H1 (cell line): Measurements from ENCODE around the gene ALKBH7. TPM values are rescaled to one million over a fixed set of nuclear protein-coding genes. Genes with fewer than 3 reads are reported as not detected.

ENCODE experiments used
- CTCF ChIA-PET: fragments of 300-600 bp; sonication (Branson Sonifier 250); formaldehyde crosslinking; loops from one replicate; lab custom pipeline; 2021; ENCODE audit not compliant: partially characterized antibody; lab: Charles Lee
- POLR2A ChIA-PET: fragments of 300-600 bp; sonication (Branson Sonifier 250); formaldehyde crosslinking; loops from one replicate; lab custom pipeline; 2021; ENCODE audit warnings: inconsistent platforms; ENCODE audit not compliant: partially characterized antibody; lab: Charles Lee
- DNase-seq, 2 experiments: peaks; one replicate each; pipeline versions ENCODE4 v3.0.0 to v3.0.0-alpha.2; 2010 to 2022; ENCODE audit warnings: low spot score in 2 of 2, low read depth in 1 of 2, mixed read lengths in 1 of 2
- FAIRE-seq: peaks from 2 replicates; lab custom pipeline; 2011; peaks lifted over from hg19 to GRCh38; lab: Jason Lieb, UNC
- H2AFZ ChIP-seq: 2 replicates; pipeline ENCODE4 v1.8.1; 2012; ENCODE audit warnings: low read length, inconsistent platforms
- H2AK5ac ChIP-seq: 2 replicates; pipeline ENCODE4 v1.6.1; 2013; ENCODE audit warnings: low read depth, low read length
- H2BK120ac ChIP-seq: replicated peaks from 2 replicates; pipeline ENCODE3; 2013; ENCODE audit warnings: low read depth, low read length, inconsistent platforms
- H2BK12ac ChIP-seq: 2 replicates; pipeline ENCODE4 v1.6.1; 2013; ENCODE audit warnings: low read depth, low read length
- H2BK15ac ChIP-seq: 2 replicates; pipeline ENCODE4 v1.6.1; 2013; ENCODE audit warnings: low read length
- H2BK20ac ChIP-seq: 2 replicates; pipeline ENCODE4 v1.6.1; 2013; ENCODE audit warnings: low read length
- H2BK5ac ChIP-seq: 2 replicates; pipeline ENCODE4 v1.6.1; 2013; ENCODE audit warnings: low read depth, low read length
- H3K14ac ChIP-seq: 2 replicates; pipeline ENCODE4 v1.6.1; 2013; ENCODE audit warnings: inconsistent platforms; ENCODE audit not compliant: insufficient read length
- H3K18ac ChIP-seq: 2 replicates; pipeline ENCODE4 v1.6.1; 2013; ENCODE audit warnings: low read length; ENCODE audit errors: extremely low read depth
- H3K23ac ChIP-seq: 2 replicates; pipeline ENCODE4 v1.6.1; 2013; ENCODE audit warnings: inconsistent platforms; ENCODE audit not compliant: insufficient read length
- H3K23me2 ChIP-seq: 2 replicates; pipeline ENCODE4 v1.6.1; 2013; ENCODE audit warnings: low read depth, low read length
- H3K27ac ChIP-seq: 2 replicates; pipeline ENCODE4 v1.6.1; 2011; ENCODE audit warnings: low read depth, low read length, inconsistent platforms
- H3K27me3 ChIP-seq, 4 experiments: replicated peaks in 1 of 4; 1 replicate in 1 of 4; 2 replicates in 3 of 4; pipeline versions ENCODE4 v1.6.1 to v1.8.1; 2011 to 2013; ENCODE audit warnings: low read length in 3 of 4, mild to moderate bottlenecking in 3 of 4, inconsistent platforms in 2 of 4, mixed read lengths in 2 of 4, moderate library complexity in 1 of 4; ENCODE audit not compliant: control insufficient read depth in 3 of 4, insufficient read depth in 3 of 4; ENCODE audit errors: extremely low read depth in 1 of 4
- H3K36me3 ChIP-seq, 4 experiments: 2 replicates each; pipeline versions ENCODE4 v1.6.1 to v1.8.1; 2011 to 2013; ENCODE audit warnings: mild to moderate bottlenecking in 4 of 4, low read length in 3 of 4, moderate library complexity in 2 of 4, control low read depth in 1 of 4, inconsistent platforms in 1 of 4; ENCODE audit not compliant: insufficient read depth in 4 of 4, control insufficient read depth in 2 of 4
- H3K4ac ChIP-seq: replicated peaks from 2 replicates; pipeline ENCODE3; 2013; ENCODE audit warnings: low read length, low read depth, mixed read lengths, inconsistent platforms; ENCODE audit not compliant: insufficient read length
- H3K4me1 ChIP-seq, 4 experiments: replicated peaks in 1 of 4; 1 replicate in 1 of 4; 2 replicates in 3 of 4; pipeline versions ENCODE4 v1.6.1 to v1.8.1; 2011 to 2013; ENCODE audit warnings: low read length in 3 of 4, inconsistent platforms in 2 of 4, mixed read lengths in 1 of 4; ENCODE audit not compliant: insufficient read depth in 4 of 4, control insufficient read depth in 3 of 4
- H3K4me2 ChIP-seq, 2 experiments: 2 replicates each; pipeline versions ENCODE4 v1.6.1 to v1.8.1; 2011 to 2013; ENCODE audit warnings: low read depth in 2 of 2, low read length in 2 of 2, control low read depth in 1 of 2, inconsistent platforms in 1 of 2, mild to moderate bottlenecking in 1 of 2; ENCODE audit not compliant: insufficient read depth in 1 of 2
- H3K4me3 ChIP-seq, 4 experiments: fragments of 200-600, 300-600 bp in 1 of 4; sonication (generic), shearing (Covaris generic), sonication (Bioruptor Twin) in 1 of 4; 2 replicates each; pipeline versions ENCODE4 v1.5.1 to v1.8.1; 2011 to 2016; ENCODE audit warnings: low read length in 4 of 4, low read depth in 3 of 4, control low read depth in 2 of 4, inconsistent platforms in 2 of 4, mild to moderate bottlenecking in 2 of 4, mixed read lengths in 1 of 4, moderate library complexity in 1 of 4; ENCODE audit not compliant: insufficient read depth in 2 of 4; ENCODE audit errors: extremely low read depth in 1 of 4
- H3K56ac ChIP-seq: replicated peaks from 2 replicates; pipeline ENCODE3; 2013; ENCODE audit warnings: low read depth, mild to moderate bottlenecking, mixed read lengths, low read length, inconsistent platforms; ENCODE audit not compliant: insufficient read length
- H3K79me1 ChIP-seq: 2 replicates; pipeline ENCODE4 v1.6.1; 2013; ENCODE audit warnings: low read depth, low read length, control low read depth
- H3K79me2 ChIP-seq, 2 experiments: 2 replicates each; pipeline versions ENCODE4 v1.6.1 to v1.8.1; 2012 to 2013; ENCODE audit warnings: low read length in 2 of 2, mild to moderate bottlenecking in 2 of 2, inconsistent platforms in 1 of 2; ENCODE audit not compliant: insufficient read depth in 2 of 2, control insufficient read depth in 1 of 2
- H3K9ac ChIP-seq, 4 experiments: replicated peaks in 1 of 4; 1 replicate in 1 of 4; 2 replicates in 3 of 4; pipeline versions ENCODE4 v1.6.1 to v1.8.1; 2011 to 2013; ENCODE audit warnings: low read depth in 3 of 4, low read length in 3 of 4, control low read depth in 2 of 4, mild to moderate bottlenecking in 2 of 4, moderate library complexity in 2 of 4, inconsistent platforms in 1 of 4; ENCODE audit errors: extremely low read depth in 1 of 4
- H3K9me3 ChIP-seq, 2 experiments: 2 replicates each; pipeline versions ENCODE4 v1.6.1 to v1.8.1; 2012 to 2013; ENCODE audit warnings: mild to moderate bottlenecking in 2 of 2, moderate library complexity in 2 of 2, control low read depth in 1 of 2, inconsistent platforms in 1 of 2, low read depth in 1 of 2, low read length in 1 of 2, mixed read lengths in 1 of 2; ENCODE audit not compliant: insufficient read depth in 2 of 2
- H4K20me1 ChIP-seq, 2 experiments: replicated peaks in 1 of 2; 2 replicates each; pipeline versions ENCODE3 to v1.8.1; 2011 to 2013; ENCODE audit warnings: inconsistent platforms in 2 of 2, low read length in 2 of 2, mild to moderate bottlenecking in 1 of 2; ENCODE audit not compliant: insufficient read depth in 2 of 2, control insufficient read depth in 1 of 2
- H4K5ac ChIP-seq: 2 replicates; pipeline ENCODE4 v1.6.1; 2013; ENCODE audit warnings: low read length, low read depth, mixed read lengths, inconsistent platforms; ENCODE audit not compliant: insufficient read length
- H4K8ac ChIP-seq: 2 replicates; pipeline ENCODE4 v1.8.0; 2013; ENCODE audit warnings: mild to moderate bottlenecking, moderate library complexity, low read length, inconsistent platforms; ENCODE audit not compliant: insufficient read depth; ENCODE audit errors: extremely low read depth
- H4K91ac ChIP-seq: replicated peaks from 2 replicates; pipeline ENCODE3; 2013; ENCODE audit warnings: low read length, mixed read lengths, inconsistent platforms; ENCODE audit not compliant: insufficient read length
- GTF2F1 ChIP-seq: IDR thresholded peaks from 2 replicates; pipeline ENCODE4 v1.6.1; 2012; ENCODE audit warnings: low read depth, low read length, improper control_type of control experiment, borderline replicate concordance
- HDAC2 ChIP-seq, 2 experiments: fragments of 300-600 bp in 1 of 2; sonication (generic) in 1 of 2; IDR thresholded peaks; 2 replicates each; pipeline ENCODE4 v1.6.1; 2011 to 2012; ENCODE audit warnings: low read depth in 2 of 2, low read length in 2 of 2, mild to moderate bottlenecking in 2 of 2, moderate library complexity in 2 of 2, borderline replicate concordance in 1 of 2, inconsistent platforms in 1 of 2
- KDM5A ChIP-seq: fragments of 200-600 bp; IDR thresholded peaks from 2 replicates; pipeline ENCODE4 v1.7.1; 2012; ENCODE audit warnings: mild to moderate bottlenecking, low read length, inconsistent platforms, mixed read lengths
- POU5F1 ChIP-seq: IDR thresholded peaks from 2 replicates; pipeline ENCODE4 v1.6.1; 2011; ENCODE audit warnings: low read depth, mild to moderate bottlenecking, low read length, moderate library complexity
- SIX5 ChIP-seq: IDR thresholded peaks from 2 replicates; pipeline ENCODE4 v1.6.1; 2011; ENCODE audit warnings: mild to moderate bottlenecking, low read depth, low read length
- WGBS, 2 experiments: shearing (Covaris generic) in 1 of 2; methylation state at CpG; one replicate each; pipeline versions ENCODE4 v1.1.6 to v1.1.7; 2013 to 2015; ENCODE audit warnings: low lambda C conversion rate in 2 of 2, mixed read lengths in 2 of 2, inconsistent platforms in 1 of 2, low coverage in 1 of 2, missing lambda C conversion rate in 1 of 2; ENCODE audit not compliant: insufficient replicate concordance in 2 of 2, insufficient coverage in 1 of 2, insufficient read length in 1 of 2; ENCODE audit errors: extremely low coverage in 1 of 2, missing lambda C conversion rate in 1 of 2; 5-methylcytosine and 5-hydroxymethylcytosine counted together
- polyA plus RNA-seq, 7 experiments: library from polyadenylated mRNA; depleted of rRNA in 3 of 7; stranded (reverse) in 5 of 7; unstranded in 2 of 7; fragments of >200 nt in 5 of 7; fragments of 200-250 nt in 2 of 7; gene quantifications; 1 replicate in 5 of 7; 2 replicates in 1 of 7; 4 replicates in 1 of 7; pipeline versions ENCODE4 v1.2.1 to v1.2.3, GENCODE V29; 2011 to 2013; ENCODE audit warnings: missing spikeins in 2 of 7, mixed read lengths in 2 of 7
- total RNA-seq: library from RNA; stranded (reverse); fragmentation: NEBNext Ultra II Directional; extraction: Animal tissue kit (Norgen Biotek cat#: 25700); gene quantifications from 2 replicates; pipeline ENCODE4 v1.2.1, GENCODE V29; 2021
- TF ChIP-seq, protein P1 (sequence below): IDR thresholded peaks from 2 replicates; pipeline ENCODE4 v1.6.1; 2012; ENCODE audit warnings: inconsistent platforms

Gene ALKBH7
- total and polyA plus RNA-seq, 2 of the 8 experiments (the other 6 are each of a cell fraction or from before 2014, with no cell fraction given), result 66.3 to 100 TPM

GRCh38 chr19:6402837-6403608 is 30.4 kb downstream of the ALKBH7 start:
- FAIRE-seq (no peak), DNase-seq (no peak)
- Histone ChIP-seq H3K9ac (no peak overlapping the region), H3K56ac (no peak overlapping the region), H4K5ac (no peak overlapping the region), H3K23me2 (no peaks in the 10 kb centered on the region), H3K27me3 (no peaks in the 10 kb centered on the region; a peak in 1 of 7 replicates), H2BK20ac (no peak overlapping the region), H3K18ac (no peak overlapping the region), H3K4me1 (no peaks in the 10 kb centered on the region), H4K20me1 (no peaks in the 10 kb centered on the region), H3K27ac (no peak overlapping the region), H2AFZ (peak overlapping the region; percentile 63; the same call in 1 of the 2 replicates), H3K14ac (no peak overlapping the region), H2BK120ac (no peak overlapping the region), H3K79me2 (no peaks in the 10 kb centered on the region), H4K91ac (no peak overlapping the region), H2BK5ac (no peak overlapping the region), H3K9me3 (no peaks in the 10 kb centered on the region), H3K36me3 (no peaks in the 10 kb centered on the region), H3K4me2 (no peak overlapping the region), H2BK12ac (no peak overlapping the region), H2AK5ac (no peak overlapping the region), H3K4me3 (no peak overlapping the region), H3K23ac (no peak overlapping the region), H2BK15ac (no peak overlapping the region), H3K4ac (no peak overlapping the region), H3K79me1 (no peaks in the 10 kb centered on the region), H4K8ac (no peak overlapping the region)
- CTCF ChIA-PET, result interaction anchor here (0.6 to 2.7 kb wide), 3 partner anchors 9 to 1949 kb away, joined by 3 to 11 read pairs (median 4); no protein-coding TSS in a partner anchor
- no peak for TF ChIP-seq KDM5A
- no peak for TF ChIP-seq SIX5
- TF ChIP-seq GTF2F1, result no peak
- TF ChIP-seq, protein P1, sequence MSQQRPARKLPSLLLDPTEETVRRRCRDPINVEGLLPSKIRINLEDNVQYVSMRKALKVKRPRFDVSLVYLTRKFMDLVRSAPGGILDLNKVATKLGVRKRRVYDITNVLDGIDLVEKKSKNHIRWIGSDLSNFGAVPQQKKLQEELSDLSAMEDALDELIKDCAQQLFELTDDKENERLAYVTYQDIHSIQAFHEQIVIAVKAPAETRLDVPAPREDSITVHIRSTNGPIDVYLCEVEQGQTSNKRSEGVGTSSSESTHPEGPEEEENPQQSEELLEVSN, result no peak
- no peak for TF ChIP-seq POU5F1
- no peak for TF ChIP-seq HDAC2 (IDR thresholded peaks at IDR 0.05; ENCODE audit: borderline replicate concordance in 1 of 2, low read depth in 2 of 2, low read length in 2 of 2)
- WGBS, 2 experiments, result 89% methylated on average over 22 of the region's 22 CpGs; no CpG with 5 or more reads in 1 of the 2 experiments
- POLR2A ChIA-PET, result interaction anchor here (0.6 to 2.3 kb wide), 7 partner anchors 8 to 1838 kb away, joined by 3 to 8 read pairs (median 4); partner anchors contain the start of gene GTF2F1
